Colonic mucosa (tissue), 4 donors: ENCODE results near the gene KLHL2. TPM values are rescaled to one million over a fixed set of nuclear protein-coding genes. Genes with fewer than 3 reads are reported as not detected.
A peak's percentile ranks its signal among the peaks of the same experiment; 100 is the strongest.

ENCODE experiments used
- DNase-seq: peaks from one replicate; pipeline ENCODE4 v3.0.0-alpha.2; 2020
- H3K27ac ChIP-seq: fragments of 200-600 bp; one replicate; pipeline ENCODE4 v1.8.0; 2021
- H3K27me3 ChIP-seq: fragments of 200-600 bp; one replicate; pipeline ENCODE4 v1.8.0; 2021
- H3K36me3 ChIP-seq: fragments of 200-600 bp; one replicate; pipeline ENCODE4 v1.8.0; 2021
- H3K4me1 ChIP-seq: fragments of 200-600 bp; one replicate; pipeline ENCODE4 v1.8.0; 2021; ENCODE audit warnings: mild to moderate bottlenecking
- H3K4me3 ChIP-seq: fragments of 200-600 bp; one replicate; pipeline ENCODE4 v1.8.0; 2021
- H3K9ac ChIP-seq, 2 donors: one replicate each; pipeline ENCODE4 v1.7.0; 2013; ENCODE audit warnings: control low read depth in 2 of 2, low read depth in 2 of 2, low read length in 2 of 2
- H3K9me3 ChIP-seq: fragments of 200-600 bp; one replicate; pipeline ENCODE4 v1.8.0; 2021
- intact Hi-C: fragments of 100-400 bp; cut with DNase I; formaldehyde crosslinking; loops from one replicate; pipeline ENCODE4 v1.14.1; 2022
- total RNA-seq, 2 donors: library from RNA; stranded (reverse); fragmentation: NEBNext Ultra II Directional in 1 of 2; extraction: Animal tissue kit (Norgen Biotek cat#: 25700) in 1 of 2; gene quantifications; one replicate each; pipeline ENCODE4 v1.2.1, GENCODE V29; 2021
- TF ChIP-seq, protein P1 (sequence below): fragments of 200-600 bp; IDR thresholded peaks from one replicate; pipeline ENCODE4 v1.8.0; 2022; ENCODE audit warnings: antibody characterized with exemption, mild to moderate bottlenecking
- donor health status: healthy.
- donor health status: DM: no; HTN: no; CAD: no.
- donor health status: DM: no; HTN: no; CAD: no.

KLHL2 gene
- total RNA-seq, 2 donors from 2014 or later = 8.6 to 11.1 TPM

DNA sequence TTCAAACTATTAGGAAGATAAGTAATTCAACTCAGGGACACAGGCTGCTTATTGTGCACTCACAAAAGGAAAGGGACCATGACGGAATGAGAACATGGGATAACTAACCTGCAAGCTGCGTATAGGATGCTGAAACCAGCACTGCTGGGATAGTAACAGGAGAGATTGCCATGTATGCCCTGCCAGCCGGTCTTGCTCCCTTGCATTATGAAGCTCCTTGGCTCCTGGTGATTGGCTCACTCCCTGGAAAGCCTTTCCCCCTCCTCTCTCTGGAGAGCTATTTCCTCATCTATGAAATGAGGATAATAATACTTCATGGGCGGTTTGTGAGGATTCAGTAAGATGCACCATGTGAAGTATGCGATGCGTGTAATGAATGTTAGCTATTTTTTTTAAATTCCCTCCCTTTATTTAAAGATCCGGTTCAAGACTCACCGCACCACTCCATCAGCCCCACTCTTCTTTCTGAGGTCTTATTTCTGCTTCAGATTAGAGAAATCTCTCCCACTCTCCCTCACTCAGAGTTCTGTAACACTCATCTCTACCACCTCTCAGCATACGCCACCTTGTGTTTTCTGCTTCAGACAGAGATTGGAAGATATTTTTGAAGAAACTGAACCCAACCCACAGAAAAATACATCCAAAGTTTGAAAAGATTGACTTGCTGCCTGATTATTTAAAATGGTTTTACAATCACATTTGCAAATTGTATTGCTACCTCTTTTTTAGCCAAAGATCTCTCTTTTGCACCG is 138.5 kb downstream of the KLHL2 start:
- TF ChIP-seq, protein P1, sequence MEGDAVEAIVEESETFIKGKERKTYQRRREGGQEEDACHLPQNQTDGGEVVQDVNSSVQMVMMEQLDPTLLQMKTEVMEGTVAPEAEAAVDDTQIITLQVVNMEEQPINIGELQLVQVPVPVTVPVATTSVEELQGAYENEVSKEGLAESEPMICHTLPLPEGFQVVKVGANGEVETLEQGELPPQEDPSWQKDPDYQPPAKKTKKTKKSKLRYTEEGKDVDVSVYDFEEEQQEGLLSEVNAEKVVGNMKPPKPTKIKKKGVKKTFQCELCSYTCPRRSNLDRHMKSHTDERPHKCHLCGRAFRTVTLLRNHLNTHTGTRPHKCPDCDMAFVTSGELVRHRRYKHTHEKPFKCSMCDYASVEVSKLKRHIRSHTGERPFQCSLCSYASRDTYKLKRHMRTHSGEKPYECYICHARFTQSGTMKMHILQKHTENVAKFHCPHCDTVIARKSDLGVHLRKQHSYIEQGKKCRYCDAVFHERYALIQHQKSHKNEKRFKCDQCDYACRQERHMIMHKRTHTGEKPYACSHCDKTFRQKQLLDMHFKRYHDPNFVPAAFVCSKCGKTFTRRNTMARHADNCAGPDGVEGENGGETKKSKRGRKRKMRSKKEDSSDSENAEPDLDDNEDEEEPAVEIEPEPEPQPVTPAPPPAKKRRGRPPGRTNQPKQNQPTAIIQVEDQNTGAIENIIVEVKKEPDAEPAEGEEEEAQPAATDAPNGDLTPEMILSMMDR = no peak
- Histone ChIP-seq H3K9me3 (no peaks in the 10 kb centered on the region), H3K27me3 (no peaks in the 10 kb centered on the region), H3K36me3 (peaks cover 7% of the 10 kb centered on the region), H3K4me1 (no peaks in the 10 kb centered on the region), H3K27ac (no peak overlapping the region), H3K4me3 (no peak overlapping the region), H3K9ac (no peak overlapping the region)
- DNase-seq = no peak
- intact Hi-C loops = loop anchor here (5.0 kb wide), 1 partner anchor 214 kb away; no protein-coding TSS in a partner anchor

DNA sequence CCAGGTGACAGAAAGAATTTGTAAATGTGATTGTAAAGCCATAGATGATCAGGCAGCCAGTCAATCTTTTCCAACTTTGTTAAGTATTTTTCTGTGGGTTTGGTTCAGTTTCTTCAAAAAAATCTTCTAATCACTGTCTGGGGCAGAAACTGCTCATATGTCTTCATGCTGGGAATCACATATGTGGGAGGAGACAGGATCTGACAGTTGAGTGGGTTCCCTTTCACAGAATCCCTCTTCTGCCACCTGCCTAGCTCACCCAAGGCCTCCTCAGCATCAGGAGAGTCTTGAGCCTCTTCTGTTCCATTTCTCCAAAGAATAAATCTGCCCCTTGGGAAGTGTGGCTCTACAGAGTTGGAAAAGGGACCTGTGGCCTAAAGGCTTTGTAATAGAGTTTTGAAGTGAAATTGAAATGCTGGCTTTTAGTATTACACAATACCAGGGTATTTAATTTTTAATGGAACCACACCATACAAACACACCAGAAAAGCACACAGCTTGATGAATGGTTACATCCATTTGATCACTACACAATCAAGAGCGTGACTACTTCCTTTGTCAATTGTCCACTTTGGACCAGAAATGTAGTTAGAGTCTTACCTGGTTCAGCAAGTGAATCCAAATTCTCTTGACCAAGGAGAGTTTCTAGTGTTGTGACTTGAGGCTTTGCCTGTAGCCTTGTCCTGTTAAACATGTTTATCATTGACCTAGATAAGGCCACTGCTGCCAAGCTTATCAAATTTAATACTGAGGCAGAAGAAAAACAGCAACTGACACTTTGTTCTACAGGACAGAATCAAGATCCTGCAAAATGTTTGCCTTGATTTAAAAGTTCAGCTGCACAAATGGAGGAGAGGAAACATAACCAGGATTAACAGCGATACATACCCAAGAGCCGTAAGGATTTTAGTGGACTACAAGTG is 140.5 kb downstream of the KLHL2 start:
- Histone ChIP-seq H3K9ac (no peak overlapping the region), H3K4me3 (no peak overlapping the region), H3K4me1 (no peaks in the 10 kb centered on the region), H3K27me3 (no peaks in the 10 kb centered on the region), H3K36me3 (no peaks in the 10 kb centered on the region), H3K27ac (no peak overlapping the region), H3K9me3 (no peaks in the 10 kb centered on the region)
- intact Hi-C loops = loop anchor here (5.0 kb wide), 1 partner anchor 216 kb away; no protein-coding TSS in a partner anchor
- no peak for DNase-seq
- TF ChIP-seq, protein P1 = no peak

DNA sequence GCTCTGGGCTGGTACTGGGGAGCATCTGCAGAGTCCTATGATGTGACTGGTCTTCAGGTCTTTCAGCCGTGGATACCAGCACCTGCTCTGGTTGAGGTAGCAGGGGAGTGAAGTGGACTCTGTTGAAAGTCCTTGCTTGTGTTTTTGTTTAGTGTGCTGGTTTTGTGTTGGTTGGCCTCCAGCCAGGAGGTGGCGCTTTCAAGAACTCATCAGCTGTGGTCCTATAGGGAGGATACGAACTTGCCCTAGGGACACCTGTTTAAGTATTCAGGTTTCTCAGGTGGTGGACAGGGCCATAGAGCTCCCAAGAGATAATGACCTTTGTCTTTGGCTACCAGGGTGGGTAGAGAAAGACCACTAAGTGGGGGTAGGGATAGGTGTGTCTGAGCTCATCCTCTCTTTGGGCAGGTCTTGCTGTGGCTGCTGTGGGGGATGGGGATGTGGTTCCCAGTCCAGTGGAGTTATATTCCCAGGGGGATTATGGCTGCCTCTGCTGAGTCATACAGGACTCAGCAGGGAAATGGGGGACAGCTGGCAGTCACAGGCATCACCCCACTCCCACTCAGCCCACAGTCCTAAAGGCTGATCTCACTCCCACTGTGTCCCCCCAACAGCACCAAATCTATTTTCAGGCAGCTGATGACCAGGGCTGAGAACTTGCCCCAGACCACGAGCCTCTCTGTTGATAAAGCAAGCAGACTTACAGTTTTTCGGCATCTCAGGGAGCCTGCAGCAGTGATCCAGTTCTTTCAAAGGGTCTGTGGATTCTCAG is 144.2 kb downstream of the KLHL2 start:
- Histone ChIP-seq H3K9me3 (no peaks in the 10 kb centered on the region), H3K4me1 (no peaks in the 10 kb centered on the region), H3K27ac (no peak overlapping the region), H3K36me3 (no peaks in the 10 kb centered on the region), H3K27me3 (no peaks in the 10 kb centered on the region), H3K4me3 (no peak overlapping the region), H3K9ac (no peak overlapping the region)
- TF ChIP-seq, protein P1 = no peak
- intact Hi-C loops = no loop called here
- DNase-seq = no peak

DNA sequence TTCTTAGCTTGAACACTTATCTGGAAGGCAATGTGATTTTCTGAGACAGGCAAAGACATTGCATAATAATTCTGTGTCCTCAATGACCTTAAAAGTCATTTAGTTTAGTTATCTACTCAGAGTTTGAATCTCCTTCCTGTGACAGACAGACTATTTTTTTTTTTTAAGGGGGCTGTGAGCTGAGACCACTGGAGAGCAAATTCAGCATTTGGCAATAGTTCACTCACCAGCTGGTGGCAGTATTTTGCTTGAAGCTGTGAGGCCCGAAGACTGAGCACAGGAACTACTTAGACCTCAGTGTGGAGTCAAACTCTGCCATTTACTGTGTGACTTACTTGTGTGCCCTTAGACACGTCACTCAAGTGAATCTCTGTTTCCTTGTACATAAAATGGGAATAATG is 148.5 kb downstream of the KLHL2 start:
- intact Hi-C loops = loop anchor here (2.0 kb wide), 1 partner anchor 109 kb away; no protein-coding TSS in a partner anchor
- H3K36me3 ChIP-seq = no peaks in the 10 kb centered on the region

More for the DNA sequence above, 148.5 kb downstream of the KLHL2 start:
- DNase-seq = no peak
- TF ChIP-seq, protein P1 = peak; percentile 33
- no peaks in the 10 kb centered on the region for H3K9me3 ChIP-seq
- no peak overlapping the region for H3K9ac ChIP-seq
- no peaks in the 10 kb centered on the region for H3K4me1 ChIP-seq
- no peaks in the 10 kb centered on the region for H3K27me3 ChIP-seq
- H3K27ac ChIP-seq = no peak overlapping the region
- H3K4me3 ChIP-seq = no peak overlapping the region
